HUES64 (cell line): Measurements from ENCODE around the gene PPP2R3C.
"Not testable (repeated sequence)": the region's sequence is repeated elsewhere in the genome, so short reads cannot be mapped to it uniquely, and the experiment has no call there.

Experiments used
- H3K27ac ChIP-seq: 2 replicates; pipeline ENCODE4 v1.7.0; 2013; ENCODE audit warnings: low read depth, low read length, inconsistent platforms
- H3K27me3 ChIP-seq: 2 replicates; pipeline ENCODE4 v1.6.1; 2013; ENCODE audit warnings: mild to moderate bottlenecking, low read length; ENCODE audit not compliant: insufficient read depth
- H3K36me3 ChIP-seq: 2 replicates; pipeline ENCODE4 v1.6.1; 2013; ENCODE audit warnings: mild to moderate bottlenecking, low read length; ENCODE audit not compliant: insufficient read depth
- H3K4me1 ChIP-seq: 2 replicates; pipeline ENCODE4 v1.6.1; 2013; ENCODE audit warnings: mild to moderate bottlenecking, low read length, moderate library complexity; ENCODE audit not compliant: insufficient read depth
- H3K4me3 ChIP-seq: 2 replicates; pipeline ENCODE4 v1.5.1; 2013; ENCODE audit warnings: mild to moderate bottlenecking, low read length, moderate library complexity
- H3K9ac ChIP-seq: 2 replicates; pipeline ENCODE4 v1.6.1; 2013; ENCODE audit warnings: mild to moderate bottlenecking, low read depth, low read length
- H3K9me3 ChIP-seq: 2 replicates; pipeline ENCODE4 v1.6.1; 2013; ENCODE audit warnings: low read depth, low read length; ENCODE audit not compliant: insufficient read depth
- WGBS: fragments of 150-250, 120-280 bp; methylation state at CpG from one replicate; pipeline ENCODE4 v1.1.7; 2013; ENCODE audit warnings: missing lambda C conversion rate; 5-methylcytosine and 5-hydroxymethylcytosine counted together

The PPP2R3C gene

GRCh38 chr14:35152531-35152930 is 30.7 kb upstream of the PPP2R3C start:
- 98% methylated on average over 34 of the region's 35 CpGs for WGBS
- H3K9ac ChIP-seq, H3K27ac ChIP-seq, H3K36me3 ChIP-seq, H3K27me3 ChIP-seq, H3K4me3 ChIP-seq, H3K4me1 ChIP-seq, H3K9me3 ChIP-seq: not testable (repeated sequence)

- Histone ChIP-seq H3K27ac (no peak overlapping the region), H3K36me3 (peaks cover 9% of the 10 kb centered on the region; the same call in 1 of the 2 replicates), H3K4me1 (no peaks in the 10 kb centered on the region), H3K9me3 (no peaks in the 10 kb centered on the region), H3K4me3 (no peak overlapping the region), H3K9ac (no peak overlapping the region), H3K27me3 (no peaks in the 10 kb centered on the region)
- WGBS: 96% methylated on average over 3 of the region's 4 CpGs
Observed at GRCh38 chr14:35149239-35149638, 27.4 kb upstream of the PPP2R3C start.

GRCh38 chr14:35147711-35148110 is 25.9 kb upstream of the PPP2R3C start:
- Histone ChIP-seq H3K36me3 (peaks cover 8% of the 10 kb centered on the region; the same call in 1 of the 2 replicates), H3K9ac (no peak overlapping the region), H3K4me1 (no peaks in the 10 kb centered on the region), H3K27ac (no peak overlapping the region), H3K4me3 (no peak overlapping the region), H3K9me3 (no peaks in the 10 kb centered on the region), H3K27me3 (no peaks in the 10 kb centered on the region)
- 97% methylated on average over 2 of the region's 3 CpGs for WGBS

GRCh38 chr14:35147186-35147585 is 25.4 kb upstream of the PPP2R3C start:
- no peak overlapping the region for H3K27ac ChIP-seq
- WGBS: 94% methylated on average over 2 of the region's 2 CpGs
- no peaks in the 10 kb centered on the region for H3K9me3 ChIP-seq
- no peak overlapping the region for H3K4me3 ChIP-seq
- no peaks in the 10 kb centered on the region for H3K4me1 ChIP-seq
- H3K27me3 ChIP-seq: no peaks in the 10 kb centered on the region
- no peak overlapping the region for H3K9ac ChIP-seq
- H3K36me3 ChIP-seq: peaks cover 8% of the 10 kb centered on the region; the same call in 1 of the 2 replicates

GRCh38 chr14:35146711-35147149 is 24.9 kb upstream of the PPP2R3C start:
- no peak overlapping the region for H3K27ac ChIP-seq

GRCh38 chr14:35144029-35144428 is 22.2 kb upstream of the PPP2R3C start:
- WGBS: 96% methylated on average over 1 of the region's 1 CpG
- H3K9ac ChIP-seq: no peak overlapping the region
- peaks cover 3% of the 10 kb centered on the region; the same call in 1 of the 2 replicates for H3K4me1 ChIP-seq
- H3K36me3 ChIP-seq: peaks cover 15% of the 10 kb centered on the region
- no peaks in the 10 kb centered on the region for H3K27me3 ChIP-seq
- no peaks in the 10 kb centered on the region for H3K9me3 ChIP-seq
- no peak overlapping the region for H3K4me3 ChIP-seq
- no peak overlapping the region for H3K27ac ChIP-seq

More at GRCh38 chr14:35146711-35147149, 24.9 kb upstream of the PPP2R3C start:
- no peaks in the 10 kb centered on the region for H3K4me1 ChIP-seq
- no peak overlapping the region for H3K4me3 ChIP-seq
- 96% methylated on average over 5 of the region's 5 CpGs for WGBS
- H3K36me3 ChIP-seq: peaks cover 8% of the 10 kb centered on the region; the same call in 1 of the 2 replicates
- H3K9ac ChIP-seq: no peak overlapping the region
- no peaks in the 10 kb centered on the region for H3K27me3 ChIP-seq
- H3K9me3 ChIP-seq: no peaks in the 10 kb centered on the region

- Histone ChIP-seq H3K27ac (no peak overlapping the region), H3K27me3 (no peaks in the 10 kb centered on the region), H3K9me3 (no peaks in the 10 kb centered on the region), H3K36me3 (peaks cover 24% of the 10 kb centered on the region), H3K9ac (no peak overlapping the region), H3K4me1 (peaks cover 3% of the 10 kb centered on the region; the same call in 1 of the 2 replicates), H3K4me3 (no peak overlapping the region)
- 88% methylated on average over 1 of the region's 2 CpGs for WGBS
Observed at GRCh38 chr14:35140718-35141581, 19.2 kb upstream of the PPP2R3C start.

GRCh38 chr14:35138585-35138984 is 16.8 kb upstream of the PPP2R3C start:
- peaks cover 30% of the 10 kb centered on the region for H3K36me3 ChIP-seq
- 95% methylated on average over 5 of the region's 5 CpGs for WGBS
- H3K4me3 ChIP-seq: no peak overlapping the region
- peaks cover 3% of the 10 kb centered on the region; the same call in 1 of the 2 replicates for H3K4me1 ChIP-seq
- no peaks in the 10 kb centered on the region for H3K27me3 ChIP-seq
- H3K9me3 ChIP-seq: no peaks in the 10 kb centered on the region
- H3K27ac ChIP-seq: no peak overlapping the region
- H3K9ac ChIP-seq: no peak overlapping the region

- 98% methylated on average over 4 of the region's 4 CpGs for WGBS
- Histone ChIP-seq H3K9ac (no peak overlapping the region), H3K27ac (no peak overlapping the region), H3K4me1 (no peaks in the 10 kb centered on the region), H3K27me3 (no peaks in the 10 kb centered on the region), H3K9me3 (no peaks in the 10 kb centered on the region), H3K36me3 (peaks cover 29% of the 10 kb centered on the region), H3K4me3 (no peak overlapping the region)
Observed at GRCh38 chr14:35134329-35135123, 12.7 kb upstream of the PPP2R3C start.

- no peaks in the 10 kb centered on the region for H3K27me3 ChIP-seq
- no peak overlapping the region for H3K9ac ChIP-seq
- H3K4me3 ChIP-seq: no peak overlapping the region
- WGBS: 78% methylated on average over 6 of the region's 6 CpGs
- no peaks in the 10 kb centered on the region for H3K9me3 ChIP-seq
- H3K36me3 ChIP-seq: peaks cover 25% of the 10 kb centered on the region
- no peaks in the 10 kb centered on the region for H3K4me1 ChIP-seq
- no peak overlapping the region for H3K27ac ChIP-seq
Observed at GRCh38 chr14:35133542-35134328, 11.9 kb upstream of the PPP2R3C start.
